Activated T-cell treated with anti-CD3 and anti-CD28 coated beads, Interleukin-2, amount 50 U/mL, for 48 hours (primary cell): Measurements from ENCODE around the gene LSP1.

Experiments used
- DNase-seq, 2 experiments: peaks; one replicate each; pipeline ENCODE4 v3.0.0-alpha.2; 2020

Gene LSP1

DNA sequence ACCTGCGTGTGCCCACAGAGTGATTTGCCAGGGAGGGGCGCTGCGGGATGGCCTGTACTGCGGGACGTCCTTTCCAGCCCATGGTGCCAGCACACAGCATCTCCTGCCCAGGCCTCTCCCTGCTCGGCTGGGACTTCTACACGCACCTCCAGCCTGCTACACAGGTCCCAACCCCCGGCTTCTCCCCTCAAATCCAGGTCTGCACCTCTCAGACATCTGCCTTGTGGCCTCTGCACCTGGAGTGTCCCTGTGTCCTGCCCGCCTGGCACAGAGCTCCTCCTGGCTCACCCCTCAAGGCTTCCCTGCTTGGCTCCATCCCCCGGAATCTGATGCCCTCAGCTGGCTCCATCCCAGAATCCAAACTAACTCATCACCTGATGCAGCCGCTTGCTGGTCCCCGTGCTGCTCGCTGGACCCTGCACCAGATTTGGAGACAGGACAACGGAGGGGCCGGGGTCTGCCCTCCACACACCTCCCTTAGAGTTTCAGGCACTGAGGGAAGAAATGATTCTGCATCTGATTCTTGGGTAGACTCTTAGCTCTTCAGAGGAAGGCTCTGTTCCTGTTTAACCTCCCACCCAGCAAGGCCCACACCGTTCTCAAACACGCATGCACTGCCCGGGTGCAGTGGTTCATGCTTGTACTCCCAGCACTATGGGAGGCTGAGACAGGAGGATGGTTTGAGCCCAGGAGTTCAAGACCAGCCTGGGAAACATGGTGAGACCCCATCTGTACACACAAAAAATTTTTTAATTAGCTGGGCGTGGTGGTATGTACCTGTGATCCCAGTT is 4.0 kb upstream of the LSP1 start:
- DNase-seq: no peak

GRCh38 chr11:1851468-1852180 is 1.3 kb upstream of the LSP1 start:
- no peak for DNase-seq

GRCh38 chr11:1852271-1852876 is 510 bp upstream of the LSP1 start:
- peak in 1 of 2 experiments; percentile 47 for DNase-seq

DNA sequence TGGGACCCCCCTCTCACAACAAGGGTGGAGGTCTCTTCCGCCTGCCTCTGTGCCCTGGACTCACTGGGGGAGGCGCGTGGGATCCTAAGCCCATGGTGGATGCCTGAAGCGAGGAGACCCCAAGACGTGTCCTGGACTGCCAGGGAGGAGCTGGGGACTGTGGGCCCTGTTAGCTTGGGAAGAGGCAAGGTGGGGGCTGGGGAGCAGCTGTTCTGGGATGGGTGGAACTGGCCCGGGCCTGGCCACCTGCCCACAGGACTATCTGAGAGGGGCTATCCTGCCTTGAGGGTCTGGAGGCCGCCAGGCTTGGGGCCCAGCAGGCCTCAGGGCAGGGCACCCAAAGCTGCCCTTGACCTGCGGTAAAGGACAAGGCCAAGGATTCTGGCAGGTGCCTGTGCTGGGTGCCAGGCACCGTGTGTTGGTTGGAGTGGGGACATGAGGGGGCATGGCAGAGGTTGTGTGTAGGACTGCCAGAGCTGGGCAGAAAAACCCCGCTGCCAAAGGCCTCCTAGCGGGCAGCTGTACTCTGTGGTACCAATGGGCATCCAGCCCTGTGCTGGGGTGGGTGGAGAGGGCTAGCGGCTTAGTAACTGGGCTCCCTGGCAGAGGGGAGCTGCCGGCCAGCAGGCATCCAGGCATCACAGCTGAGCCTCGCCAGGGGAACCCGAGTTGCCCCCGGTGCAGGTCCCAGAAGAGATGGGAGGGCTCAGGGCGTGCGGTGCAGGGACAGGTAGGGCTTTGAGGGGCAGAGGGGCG is 670 bp downstream of the LSP1 start:
- DNase-seq: peak; percentile 63 to 68

DNA sequence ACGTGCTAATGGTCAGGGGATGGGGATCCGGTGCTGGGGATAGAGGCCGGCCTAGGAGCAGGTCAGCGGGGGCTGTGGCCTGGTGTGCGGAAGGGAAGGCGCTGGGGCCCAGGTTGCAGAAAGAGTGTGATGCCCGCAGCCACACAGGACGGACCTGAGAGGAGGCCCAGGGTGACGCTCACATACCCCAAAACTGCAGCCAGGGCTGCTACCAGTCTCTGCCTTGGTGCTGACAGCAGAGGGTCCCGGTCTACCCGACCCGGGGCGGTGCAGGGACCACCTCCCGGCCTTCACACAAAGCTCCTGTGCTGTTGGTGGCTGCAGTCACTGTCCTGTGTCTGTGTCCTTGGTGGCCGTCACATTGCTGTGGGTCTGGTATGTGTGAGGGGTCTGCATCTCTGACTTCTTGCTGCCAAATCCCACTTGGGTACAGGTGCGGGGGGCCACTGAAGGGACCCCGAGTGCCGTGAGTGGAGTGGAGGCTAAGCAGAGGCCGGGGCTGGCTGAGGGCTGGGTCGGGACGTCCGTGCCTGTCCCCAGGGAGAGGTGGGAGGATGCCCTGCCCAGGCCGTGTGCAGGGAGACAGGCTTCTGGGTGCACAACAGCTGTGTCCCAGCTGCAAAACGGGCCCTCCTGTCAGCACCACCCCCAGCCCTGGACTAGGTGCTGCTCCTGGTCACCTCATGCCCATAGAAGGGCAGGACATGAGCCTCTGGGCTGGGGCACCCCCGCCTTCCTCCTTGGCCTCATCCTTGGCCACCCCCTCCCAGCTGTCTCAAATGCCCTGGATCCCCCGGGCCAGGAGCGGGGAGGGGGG is 1.5 kb downstream of the LSP1 start:
- peak in 1 of 2 experiments; percentile 58 for DNase-seq

GRCh38 chr11:1854949-1855885 is 2.3 kb downstream of the LSP1 start:
- DNase-seq: peak; percentile 79 to 80

GRCh38 chr11:1855886-1856265 is 3.0 kb downstream of the LSP1 start:
- DNase-seq: no peak

GRCh38 chr11:1856306-1857005 is 3.6 kb downstream of the LSP1 start:
- DNase-seq: no peak

- DNase-seq: no peak
Measured at GRCh38 chr11:1857064-1857463, 4.2 kb downstream of the LSP1 start.

DNA sequence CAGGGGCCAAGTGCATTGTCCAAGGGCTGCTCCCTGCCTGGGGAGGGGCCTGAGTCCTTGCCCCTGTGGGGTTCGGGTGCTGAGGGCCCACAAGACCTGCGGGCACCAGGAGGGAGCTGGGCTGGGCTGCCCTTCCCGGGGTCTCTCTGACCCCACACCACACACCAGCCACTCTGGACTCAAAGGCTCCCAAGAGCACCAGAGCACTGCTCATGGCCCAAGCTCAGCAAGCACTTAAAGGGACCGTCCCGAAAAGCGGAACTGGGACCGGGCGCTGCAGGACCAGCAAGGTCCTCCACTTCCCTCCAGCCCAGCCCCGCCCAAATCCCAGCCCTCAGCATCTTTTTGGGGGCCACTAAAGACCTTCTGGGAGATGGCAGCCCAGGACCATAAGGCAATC is 5.3 kb downstream of the LSP1 start:
- DNase-seq: no peak

DNA sequence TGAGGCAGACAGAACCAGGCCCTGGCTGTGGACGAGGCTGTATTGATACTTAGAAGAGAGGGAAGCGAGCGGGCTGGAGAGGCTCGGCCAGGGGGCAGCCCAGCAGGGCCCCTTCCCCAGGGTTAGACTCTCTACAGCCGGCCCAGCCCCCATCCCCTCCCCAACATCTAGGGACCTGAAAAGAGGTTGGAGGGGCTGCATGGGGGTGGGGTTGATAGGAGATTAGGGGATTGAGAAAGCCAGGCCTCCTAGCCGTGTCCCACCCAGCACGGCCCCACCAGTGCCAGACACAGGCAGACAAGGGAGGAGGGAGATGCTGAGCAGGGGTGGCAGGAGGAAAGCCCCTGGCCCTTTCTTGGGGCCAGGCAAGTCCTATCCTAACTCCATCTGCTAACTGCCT is 5.7 kb downstream of the LSP1 start:
- no peak for DNase-seq

DNA sequence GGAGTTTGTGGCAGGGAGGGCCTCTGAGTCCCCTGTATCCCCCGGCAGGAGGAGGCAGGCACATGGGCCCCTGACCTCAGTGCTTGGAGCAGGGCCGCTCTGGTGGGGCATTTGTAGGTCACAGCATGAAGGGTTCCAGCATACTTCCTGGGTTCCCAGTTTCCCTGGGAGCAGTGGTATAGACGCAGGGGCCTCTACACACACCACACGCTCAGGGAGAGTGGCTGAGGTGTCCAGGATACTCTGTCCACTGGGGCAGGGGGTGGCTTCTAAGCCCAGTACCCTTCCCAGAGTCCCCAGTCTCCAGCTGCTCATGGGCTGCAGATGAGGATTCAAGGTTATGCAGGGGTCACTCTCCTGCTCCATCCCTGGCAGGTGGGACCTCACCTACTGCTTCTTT is 6.1 kb downstream of the LSP1 start:
- no peak for DNase-seq

DNA sequence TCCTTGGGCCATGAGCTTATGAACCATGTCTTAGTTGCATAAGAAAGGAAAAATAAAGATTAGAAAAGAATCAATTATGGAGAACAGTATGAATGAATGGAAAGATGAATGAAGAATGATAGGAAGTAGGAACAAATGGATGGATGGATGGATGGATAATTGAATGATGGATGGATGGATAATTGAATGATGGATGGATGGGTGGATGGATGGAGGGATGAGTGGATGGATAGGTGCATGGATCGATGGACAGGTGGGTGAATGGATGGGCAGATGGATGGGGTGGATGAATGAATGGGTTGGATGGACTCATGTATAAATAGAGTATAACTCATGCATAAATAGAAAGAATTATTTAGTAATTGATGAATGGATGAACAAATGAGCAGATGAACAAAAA is 7.2 kb downstream of the LSP1 start:
- no peak for DNase-seq

- DNase-seq: no peak
Measured at GRCh38 chr11:1861435-1862411, 8.8 kb downstream of the LSP1 start.

- DNase-seq: no peak
Measured at GRCh38 chr11:1862588-1863351, 9.9 kb downstream of the LSP1 start.

- no peak for DNase-seq
Measured at GRCh38 chr11:1863352-1864216, 10.7 kb downstream of the LSP1 start.

- no peak for DNase-seq
Measured at GRCh38 chr11:1864231-1864630, 11.3 kb downstream of the LSP1 start.
